RWPE1 (cell line): Measurements from ENCODE around the gene A4GALT.
A peak's percentile ranks its signal among the peaks of the same experiment; 100 is the strongest.

Experiments
- CTCF ChIA-PET: fragments of 350-600 bp; sonication (Branson Sonifier 250); formaldehyde crosslinking; extraction: SDS; loops from one replicate; lab custom pipeline; 2021; lab: Yijun Ruan, JAX
- POLR2A ChIA-PET: fragments of 400-600 bp; formaldehyde crosslinking; extraction: SDS; loops from one replicate; lab custom pipeline; 2020; ENCODE audit warnings: antibody characterized with exemption; ENCODE audit not compliant: low non-redundant PET; lab: Yijun Ruan, JAX
- DNase-seq: peaks from one replicate; pipeline ENCODE4 v3.0.0; 2012; ENCODE audit warnings: low spot score
- H3K27ac ChIP-seq: fragments of 450-650 bp; 2 replicates; pipeline ENCODE4 v1.5.1; 2017
- TF ChIP-seq, protein P1 (sequence below): fragments of 450-650 bp; conservative IDR thresholded peaks from 2 replicates; pipeline ENCODE4 v1.5.1; 2017; ENCODE audit warnings: low read depth, mild to moderate bottlenecking

The A4GALT gene, protein sequence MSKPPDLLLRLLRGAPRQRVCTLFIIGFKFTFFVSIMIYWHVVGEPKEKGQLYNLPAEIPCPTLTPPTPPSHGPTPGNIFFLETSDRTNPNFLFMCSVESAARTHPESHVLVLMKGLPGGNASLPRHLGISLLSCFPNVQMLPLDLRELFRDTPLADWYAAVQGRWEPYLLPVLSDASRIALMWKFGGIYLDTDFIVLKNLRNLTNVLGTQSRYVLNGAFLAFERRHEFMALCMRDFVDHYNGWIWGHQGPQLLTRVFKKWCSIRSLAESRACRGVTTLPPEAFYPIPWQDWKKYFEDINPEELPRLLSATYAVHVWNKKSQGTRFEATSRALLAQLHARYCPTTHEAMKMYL

DNA sequence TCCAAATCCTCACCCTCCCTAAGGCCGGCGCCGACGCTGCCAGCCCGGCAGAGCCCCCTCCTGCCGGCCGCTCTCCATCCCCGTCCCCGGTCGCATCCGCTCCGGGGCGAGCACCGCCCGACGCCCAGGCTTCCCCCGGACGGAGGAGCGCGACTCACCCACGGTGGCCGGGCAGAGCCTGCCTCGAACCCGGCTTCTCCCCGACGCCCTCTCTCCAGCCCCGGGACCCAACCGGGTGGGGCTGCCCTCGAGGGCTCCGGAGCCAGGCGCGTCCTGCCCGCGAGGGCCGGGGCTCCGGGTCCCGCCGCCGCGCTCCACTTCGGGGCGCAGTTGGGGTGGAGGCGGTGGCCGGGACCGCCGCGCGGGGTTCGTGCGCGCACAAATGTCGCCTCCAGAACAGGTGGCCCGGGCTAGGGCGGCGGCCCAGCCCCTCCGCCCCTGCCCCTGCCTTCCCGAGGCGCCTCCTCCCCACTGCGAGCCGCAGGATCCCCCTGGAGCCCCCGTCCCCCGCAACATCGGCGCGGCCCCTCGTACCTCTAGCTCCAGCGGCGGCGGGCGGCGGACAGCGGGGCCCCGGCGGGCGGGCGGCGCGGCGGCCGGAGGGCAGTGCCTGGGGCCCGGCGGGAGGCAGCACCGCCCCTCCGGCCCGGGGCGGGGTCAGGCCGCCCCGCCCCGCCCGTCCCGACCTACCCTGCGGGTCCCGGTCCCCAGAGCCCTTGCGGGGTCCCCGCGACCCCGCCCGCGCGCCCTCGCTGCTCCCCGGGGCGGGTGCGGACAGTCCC lies at the start of gene A4GALT:
TSS of gene A4GALT (minus strand) at position 608 of the 782 bp plus-strand sequence. CDS start 26,919 bp downstream, outside the sequence.
- ChIA-PET CTCF (no interaction called here), POLR2A (no interaction called here)
- peak within 1 kb of the TSS; percentile 62 for H3K27ac ChIP-seq
- TF ChIP-seq, protein P1, sequence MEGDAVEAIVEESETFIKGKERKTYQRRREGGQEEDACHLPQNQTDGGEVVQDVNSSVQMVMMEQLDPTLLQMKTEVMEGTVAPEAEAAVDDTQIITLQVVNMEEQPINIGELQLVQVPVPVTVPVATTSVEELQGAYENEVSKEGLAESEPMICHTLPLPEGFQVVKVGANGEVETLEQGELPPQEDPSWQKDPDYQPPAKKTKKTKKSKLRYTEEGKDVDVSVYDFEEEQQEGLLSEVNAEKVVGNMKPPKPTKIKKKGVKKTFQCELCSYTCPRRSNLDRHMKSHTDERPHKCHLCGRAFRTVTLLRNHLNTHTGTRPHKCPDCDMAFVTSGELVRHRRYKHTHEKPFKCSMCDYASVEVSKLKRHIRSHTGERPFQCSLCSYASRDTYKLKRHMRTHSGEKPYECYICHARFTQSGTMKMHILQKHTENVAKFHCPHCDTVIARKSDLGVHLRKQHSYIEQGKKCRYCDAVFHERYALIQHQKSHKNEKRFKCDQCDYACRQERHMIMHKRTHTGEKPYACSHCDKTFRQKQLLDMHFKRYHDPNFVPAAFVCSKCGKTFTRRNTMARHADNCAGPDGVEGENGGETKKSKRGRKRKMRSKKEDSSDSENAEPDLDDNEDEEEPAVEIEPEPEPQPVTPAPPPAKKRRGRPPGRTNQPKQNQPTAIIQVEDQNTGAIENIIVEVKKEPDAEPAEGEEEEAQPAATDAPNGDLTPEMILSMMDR, result no peak
- peak; percentile 13 for DNase-seq

DNA sequence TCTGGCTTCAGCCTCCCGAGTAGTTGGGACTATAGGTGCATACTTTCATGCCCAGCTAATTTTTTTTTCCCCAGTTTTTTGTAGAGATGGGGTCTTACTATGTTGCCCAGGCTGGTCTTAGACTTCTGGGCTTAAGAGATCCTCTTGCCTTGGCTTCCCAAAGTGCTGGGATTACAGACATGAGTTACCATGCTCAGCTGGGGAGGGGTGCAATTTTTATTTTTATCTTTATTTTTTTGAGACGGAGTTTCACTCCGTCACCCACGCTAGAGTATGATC lies 49.7 kb upstream of the A4GALT start:
- DNase-seq, result no peak
- peak overlapping the region; percentile 38 for H3K27ac ChIP-seq
- ChIA-PET POLR2A (no interaction called here), CTCF (interaction anchor here (0.7 kb wide), 1 partner anchor 9 kb away, joined by 3 read pairs; no protein-coding TSS in a partner anchor)
- TF ChIP-seq, protein P1, result no peak

DNA sequence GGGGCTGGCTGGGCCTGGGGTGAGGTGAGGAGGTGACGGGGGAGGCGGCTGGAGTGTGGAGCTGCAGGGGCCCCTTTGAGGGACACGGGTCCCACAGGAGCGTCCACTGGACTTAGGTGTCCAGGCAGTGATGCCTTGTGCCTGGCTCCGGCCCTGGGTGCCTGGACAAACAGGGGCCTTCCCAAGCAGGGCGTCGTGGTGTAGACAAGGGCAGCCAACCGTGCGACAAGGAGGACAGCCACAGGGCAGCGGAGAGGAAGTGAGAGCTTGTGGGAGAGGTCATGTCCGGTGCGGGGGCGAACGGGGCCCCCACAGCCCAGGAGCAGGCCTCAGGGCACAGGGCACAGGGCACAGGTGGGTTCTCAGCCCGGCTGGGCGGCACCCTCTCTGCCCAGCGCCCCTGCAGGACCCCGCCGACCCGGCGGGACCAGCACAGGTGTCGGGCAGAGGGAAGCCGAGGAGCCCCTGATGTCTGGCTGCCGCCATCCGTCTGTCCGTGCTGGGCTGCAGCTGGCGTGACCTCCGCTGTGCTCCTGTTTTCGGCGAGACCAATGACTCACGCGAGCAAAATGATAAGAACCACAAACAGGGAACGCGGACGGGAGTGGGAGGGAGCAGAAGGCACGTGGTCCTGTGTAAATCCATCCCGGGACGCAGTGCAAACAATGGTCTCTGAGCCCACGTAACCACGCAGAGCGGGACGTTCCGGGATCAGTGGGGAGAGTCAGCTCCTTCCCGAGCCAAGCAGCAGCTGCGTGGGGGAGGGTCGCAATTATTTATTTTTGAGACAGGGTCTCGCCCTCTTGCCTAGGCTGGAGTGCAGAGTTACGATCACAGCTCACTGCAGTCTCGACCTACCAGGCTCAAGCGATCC lies 49.1 kb upstream of the A4GALT start:
- DNase-seq, result no peak
- TF ChIP-seq, protein P1, result no peak
- H3K27ac ChIP-seq, result peak overlapping the region; percentile 38
- CTCF ChIA-PET, result no interaction called here
- POLR2A ChIA-PET, result no interaction called here

DNA sequence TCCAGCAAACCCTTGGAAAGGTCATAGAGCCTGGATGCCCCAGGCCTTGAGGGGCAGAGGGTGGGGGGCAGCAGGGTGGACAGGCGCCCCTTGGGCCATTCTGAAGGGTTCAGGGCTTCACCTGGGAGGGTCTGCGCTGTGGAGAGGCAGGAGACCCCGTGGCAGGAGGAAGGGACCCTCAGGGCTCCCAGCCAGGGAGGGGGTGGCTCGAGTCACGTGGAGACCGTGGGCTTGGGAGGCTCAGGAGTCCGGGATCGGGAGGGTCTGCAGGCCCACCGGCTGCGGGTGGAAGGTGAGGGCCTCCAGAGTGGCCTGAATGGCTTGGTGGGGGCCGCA lies 48.5 kb upstream of the A4GALT start:
- peak overlapping the region; percentile 53; the same call in 1 of the 2 replicates for H3K27ac ChIP-seq
- TF ChIP-seq, protein P1, result no peak
- no peak for DNase-seq
- ChIA-PET CTCF (no interaction called here), POLR2A (no interaction called here)

DNA sequence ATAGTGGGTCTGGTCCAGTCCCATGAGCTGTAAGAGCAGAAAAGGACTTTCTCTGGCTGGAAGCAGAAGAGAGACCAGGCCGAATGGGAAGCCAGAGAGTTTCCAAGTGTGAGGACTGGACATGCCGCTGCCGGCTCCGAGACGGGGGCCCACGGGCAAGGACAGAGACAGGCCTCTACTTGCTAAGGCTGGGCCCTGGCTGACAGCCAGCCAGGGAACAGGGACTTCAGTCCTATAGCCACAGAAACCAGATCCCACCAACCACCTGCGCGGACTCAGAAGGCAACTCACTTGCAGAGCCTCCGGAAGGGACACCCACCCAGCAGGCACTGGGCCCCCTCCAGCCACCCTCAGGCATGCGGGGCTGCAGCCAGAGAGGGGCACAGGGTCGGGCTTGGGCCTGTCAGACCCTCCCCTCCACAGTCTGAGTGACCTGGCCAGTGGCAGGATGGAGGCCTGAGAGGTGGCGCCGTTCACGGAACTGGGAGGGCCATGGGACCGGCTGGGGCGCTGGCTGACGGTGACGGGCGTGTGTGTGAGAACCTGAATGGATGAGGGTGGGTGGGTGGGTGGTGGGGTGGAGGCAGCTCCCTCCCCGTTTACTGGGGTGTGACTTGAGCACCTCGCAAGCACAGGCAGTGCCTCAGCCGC lies 47.8 kb upstream of the A4GALT start:
- no peak for DNase-seq
- ChIA-PET POLR2A (no interaction called here), CTCF (no interaction called here)
- TF ChIP-seq, protein P1, result no peak
- peak overlapping the region; percentile 53 for H3K27ac ChIP-seq
